Fibroblast of lung (primary cell): ENCODE data around the gene TNFRSF1A.

Experiments used
- CTCF ChIP-seq, 2 donors: IDR thresholded peaks in 1 of 2; conservative IDR thresholded peaks in 1 of 2; 1 replicate in 1 of 2; 2 replicates in 1 of 2; pipeline ENCODE4 v1.5.1; 2011 to 2012; ENCODE audit warnings: low read length in 2 of 2, control low read depth in 1 of 2, inconsistent platforms in 1 of 2, low read depth in 1 of 2, mild to moderate bottlenecking in 1 of 2
- EZH2 ChIP-seq: IDR thresholded peaks from 2 replicates; pipeline ENCODE4 v1.5.1; 2012; ENCODE audit warnings: low read length, control low read depth, mild to moderate bottlenecking; ENCODE audit errors: missing control alignments

GRCh38 chr12:6337958-6338433 lies 3.9 kb downstream of the TNFRSF1A start:
- no peak for TF ChIP-seq CTCF (conservative IDR thresholded peaks at IDR 0.05 in 1 of 2, IDR thresholded peaks at IDR 0.05 in 1 of 2; ENCODE audit: low read depth in 1 of 2, low read length in 2 of 2)
- TF ChIP-seq EZH2, result no peak
